NCI-H146 treated with DMSO at 0.1 percent for 48 hours (cell line): ENCODE measurements around the gene ARMC12.

Source experiments
- DNase-seq: peaks from one replicate; lab custom pipeline; 2025; ENCODE audit not compliant: unreplicated experiment; lab: John Stamatoyannopoulos, UW

Gene ARMC12

DNA sequence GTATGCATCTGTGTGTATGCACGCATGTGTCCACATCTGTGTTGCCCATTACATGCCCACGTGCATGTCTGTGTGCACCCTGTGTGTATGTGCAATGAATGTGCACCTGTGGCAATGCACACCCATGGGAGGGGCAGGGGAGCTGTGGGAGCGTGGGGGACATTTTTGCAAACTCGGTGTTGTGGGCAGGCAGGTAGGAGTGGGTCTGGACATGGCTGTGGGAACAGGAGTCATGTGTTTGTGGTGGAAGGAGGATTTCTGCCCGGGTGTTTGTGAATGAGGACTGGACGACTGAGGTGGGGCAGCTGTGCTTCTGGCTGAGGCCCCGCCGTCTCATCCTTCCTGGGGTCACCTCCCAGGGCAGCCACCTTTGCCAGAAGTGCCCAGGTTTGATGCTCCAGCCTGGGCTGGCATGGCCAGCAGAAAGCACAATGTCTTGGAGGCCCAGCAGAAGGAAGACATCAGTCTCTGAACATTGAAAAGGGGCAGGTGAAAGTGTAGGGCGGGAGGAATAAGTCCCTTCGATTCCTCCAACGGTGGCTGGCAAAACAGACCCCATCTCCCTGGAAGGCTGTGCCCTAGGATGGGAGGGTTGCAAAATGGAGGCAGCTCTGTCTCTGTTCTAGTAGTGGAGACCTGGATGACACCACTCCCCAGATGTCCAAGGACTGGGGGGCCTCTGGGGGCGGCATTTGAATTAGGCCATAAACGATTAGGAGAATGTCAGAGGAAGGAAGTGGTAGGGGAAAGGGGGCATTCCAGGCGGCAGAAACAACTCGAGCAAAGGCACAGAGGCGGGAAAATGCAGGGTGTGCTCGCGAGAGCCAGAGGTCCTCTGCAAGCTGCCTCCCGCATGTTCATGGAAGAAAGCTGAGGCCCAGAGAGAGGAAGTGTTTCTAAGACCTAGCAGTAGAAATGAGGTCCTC is 19.1 kb upstream of the ARMC12 start:
- DNase-seq = no peak

DNA sequence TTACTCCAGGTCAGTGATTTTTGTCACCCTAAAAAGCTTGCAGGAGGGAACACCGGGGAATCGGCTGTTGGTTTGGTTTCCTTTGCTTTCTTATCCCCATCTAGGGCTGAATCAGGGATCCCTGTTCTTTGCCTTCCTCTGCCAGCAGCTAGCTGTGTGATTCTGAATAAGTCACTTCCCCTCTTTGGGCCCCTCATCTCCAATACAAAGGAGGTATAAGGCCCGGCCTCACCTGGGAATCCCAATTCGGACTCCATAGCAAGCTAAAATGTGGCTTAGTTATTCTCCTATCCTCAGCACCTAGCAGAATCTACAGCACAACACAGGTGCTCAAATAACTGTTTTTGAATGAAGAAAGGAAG is 18.5 kb upstream of the ARMC12 start:
- DNase-seq = no peak

DNA sequence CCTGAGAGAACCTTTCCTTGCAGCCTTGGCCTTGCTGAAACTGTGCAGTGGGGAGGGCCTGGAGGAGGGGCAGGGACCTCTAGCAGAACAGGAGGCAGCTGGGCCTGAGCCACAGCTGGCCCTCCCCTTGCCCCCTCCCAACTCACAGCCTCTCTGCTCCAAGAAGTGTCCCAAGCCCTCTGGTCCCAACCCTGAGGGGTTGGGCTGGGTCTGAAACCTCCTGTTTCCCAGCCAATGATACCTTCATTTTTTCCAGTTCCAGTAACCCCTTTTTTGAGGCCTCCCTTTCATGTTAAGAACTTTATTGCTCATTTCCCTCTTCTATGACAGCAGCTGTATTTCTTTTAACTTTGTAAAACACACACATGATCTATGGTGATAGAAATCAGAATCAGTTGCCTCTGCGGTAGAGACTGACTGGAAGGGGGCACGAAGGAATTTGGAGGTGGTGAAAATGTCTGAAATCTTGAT is 17.9 kb upstream of the ARMC12 start:
- no peak for DNase-seq

DNA sequence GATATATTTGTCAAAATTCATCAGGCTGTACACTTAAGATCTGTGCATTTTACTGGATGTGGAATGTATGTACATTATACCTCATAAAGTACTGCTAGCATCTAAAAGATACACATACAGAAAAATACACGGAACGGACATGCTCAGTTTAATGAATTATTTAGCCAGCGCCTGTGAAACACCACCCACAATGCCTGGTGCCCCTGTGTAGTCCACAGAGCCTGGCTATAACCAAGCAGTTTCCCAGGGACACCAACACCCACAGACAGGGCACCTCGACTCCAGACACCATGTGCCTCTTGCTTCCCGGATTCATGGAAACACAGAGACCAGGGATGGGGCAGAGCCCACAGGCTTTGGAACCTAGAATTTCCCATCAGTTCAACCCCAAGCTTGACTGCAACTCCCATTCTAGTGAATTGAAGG is 17.4 kb upstream of the ARMC12 start:
- no peak for DNase-seq

DNA sequence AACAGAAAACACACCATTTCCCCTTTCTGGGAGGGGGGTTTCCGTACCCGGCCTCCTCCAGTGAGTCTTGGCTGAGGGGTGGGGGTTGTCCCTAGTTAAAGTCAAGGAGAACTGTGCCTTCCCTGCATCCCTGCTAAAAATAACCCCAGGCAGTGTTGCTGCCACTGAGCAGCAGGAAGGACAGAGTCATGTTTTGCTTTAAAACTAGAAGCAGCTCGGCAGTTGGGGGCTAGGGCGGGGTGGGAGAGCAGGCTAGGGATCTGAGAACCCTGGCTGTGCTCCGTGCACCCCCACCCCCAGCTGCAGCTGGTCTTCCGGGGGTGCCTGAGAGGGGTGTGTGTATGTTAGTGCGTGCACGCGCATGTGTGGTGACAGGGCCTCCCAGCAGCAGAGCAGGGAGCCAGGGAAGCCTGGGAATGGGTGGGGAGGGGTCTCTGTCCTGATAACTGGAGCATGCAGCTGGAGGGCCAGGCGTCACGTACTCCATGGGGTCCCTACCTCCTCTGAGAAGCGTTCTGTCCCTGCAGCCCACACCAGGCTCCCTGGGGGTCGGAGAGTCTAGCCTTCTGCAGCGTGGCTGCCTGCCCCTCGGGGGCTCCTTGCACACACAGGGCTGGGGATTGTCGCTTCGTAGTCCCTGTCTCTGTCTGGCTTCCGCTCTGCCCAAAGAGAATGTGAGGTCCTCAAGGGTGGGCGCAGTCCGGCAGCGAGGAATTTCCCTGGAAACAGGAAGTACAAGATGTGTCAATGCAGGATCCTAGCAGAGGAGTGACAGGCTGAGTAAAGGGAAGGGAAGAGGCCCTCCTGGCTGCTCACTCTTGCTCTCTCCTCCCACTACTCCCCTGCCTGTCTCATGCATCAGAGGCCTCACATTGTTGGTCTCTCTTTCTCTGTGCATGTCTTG is 16.8 kb upstream of the ARMC12 start:
- no peak for DNase-seq

DNA sequence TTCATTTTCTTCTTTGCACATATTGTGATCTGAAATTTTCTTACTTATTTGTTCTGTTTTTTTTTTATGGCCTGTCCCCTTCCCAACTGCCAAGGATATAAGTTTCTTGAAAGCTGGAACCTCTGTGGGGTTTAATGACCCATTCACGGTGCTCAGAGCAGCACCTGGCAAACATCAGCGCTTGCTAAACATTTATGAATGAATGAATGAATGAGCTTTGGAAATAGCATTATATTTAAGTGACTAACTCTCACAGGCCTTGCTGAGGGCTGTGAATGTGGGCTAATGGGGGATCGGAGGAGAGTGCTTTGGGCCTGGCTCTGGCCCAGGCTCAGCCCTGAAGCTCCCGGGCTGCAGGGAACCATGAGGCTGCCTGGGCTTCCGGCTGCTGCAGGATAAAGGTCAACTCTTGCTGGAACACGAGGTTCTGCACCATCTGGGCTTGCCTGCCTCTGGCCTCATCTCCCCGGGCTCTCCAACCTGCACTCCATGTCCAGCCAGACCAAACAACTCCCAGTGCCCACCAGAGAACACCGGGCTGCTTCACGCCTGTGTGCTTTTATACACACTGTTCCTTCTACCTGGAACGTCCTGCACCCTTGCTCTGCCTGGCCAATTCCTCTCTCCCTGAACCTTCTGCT is 14.6 kb upstream of the ARMC12 start:
- DNase-seq = no peak

DNA sequence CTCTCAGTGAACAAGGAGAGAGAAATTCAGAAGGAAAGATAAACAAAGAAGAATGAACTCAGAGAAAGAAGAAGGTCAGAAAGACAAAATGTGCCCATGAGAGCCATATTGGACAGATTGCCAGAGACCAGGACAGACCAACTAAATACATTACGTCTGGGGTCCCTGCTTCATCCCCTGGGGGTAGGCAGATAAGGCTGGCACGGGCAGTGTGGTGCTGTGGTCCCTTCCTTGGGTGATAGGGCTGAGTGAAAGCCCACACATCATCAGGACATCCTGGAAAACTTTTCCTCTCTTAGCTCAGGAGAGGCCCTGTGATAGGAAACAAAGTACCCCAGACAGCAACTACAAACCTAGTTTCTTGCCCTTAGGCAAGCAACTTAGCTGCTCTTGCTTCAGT is 13.2 kb upstream of the ARMC12 start:
- no peak for DNase-seq

DNA sequence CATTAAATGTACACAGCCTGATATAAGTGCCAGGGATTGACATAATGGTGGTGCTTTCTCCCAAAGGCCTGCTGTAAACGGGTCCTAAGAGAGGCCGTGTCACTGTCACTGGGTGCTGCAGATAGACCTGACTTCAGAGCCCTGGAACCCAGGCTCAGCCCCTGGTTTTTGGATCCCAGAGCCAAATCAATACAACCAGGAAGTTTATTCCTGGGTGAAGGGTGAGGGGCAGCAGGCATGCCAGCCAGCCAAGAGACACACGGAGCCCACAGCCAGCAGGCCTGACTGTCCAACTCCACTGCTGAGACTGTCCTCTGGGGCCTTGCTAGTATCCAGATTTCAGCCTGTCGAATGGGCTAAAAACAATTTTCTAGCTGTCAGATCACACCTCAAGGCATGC is 12.8 kb upstream of the ARMC12 start:
- no peak for DNase-seq

DNA sequence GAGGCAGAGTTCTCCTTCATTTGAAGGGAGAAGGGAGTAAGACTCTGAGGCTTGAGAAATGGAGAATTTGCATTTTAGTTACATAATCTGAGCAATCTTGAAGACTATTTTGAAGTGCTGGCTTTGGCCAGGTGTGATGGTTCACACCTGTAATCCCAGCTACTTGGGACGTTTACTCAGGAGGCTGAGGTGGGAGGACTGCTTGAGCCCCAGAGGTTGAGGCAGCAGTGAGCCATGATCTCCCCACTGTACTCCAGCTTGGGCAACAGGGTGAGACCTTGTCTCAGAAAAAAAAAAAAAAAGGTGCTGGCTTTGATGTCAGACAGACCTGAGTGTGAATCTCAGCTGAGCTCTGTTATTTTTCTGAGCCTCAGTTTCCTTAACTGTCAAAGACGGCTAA is 12.4 kb upstream of the ARMC12 start:
- no peak for DNase-seq

DNA sequence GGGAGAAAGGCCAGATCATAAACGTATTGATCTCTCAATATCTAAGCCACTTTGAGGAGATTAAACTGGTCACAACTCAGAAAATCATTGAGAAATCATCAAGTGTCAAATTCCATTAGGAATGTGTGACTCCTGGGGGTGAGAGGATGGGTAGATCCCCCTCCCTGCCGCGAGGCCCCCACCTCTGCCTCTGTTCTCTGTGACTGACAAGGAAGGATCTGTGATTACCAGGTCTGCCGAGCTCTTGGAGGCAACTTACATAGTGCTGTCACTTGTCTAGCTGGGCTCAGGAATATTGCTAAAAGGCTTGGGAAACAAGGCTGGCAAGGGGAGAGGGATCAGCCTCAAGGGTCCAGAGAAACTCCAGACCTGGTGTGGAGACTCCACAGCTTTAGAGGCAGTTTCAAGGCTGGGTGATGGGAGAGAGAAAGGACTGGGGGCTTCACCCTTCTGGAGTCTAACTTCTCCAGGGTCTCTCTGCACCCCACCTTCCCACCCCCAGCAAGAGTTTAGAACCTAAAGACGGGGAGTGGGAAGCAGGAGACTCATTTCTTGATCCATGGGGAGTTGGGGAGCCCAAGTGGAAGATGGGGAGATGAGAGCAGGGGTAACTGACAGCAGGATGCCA is 11.6 kb upstream of the ARMC12 start:
- no peak for DNase-seq

DNA sequence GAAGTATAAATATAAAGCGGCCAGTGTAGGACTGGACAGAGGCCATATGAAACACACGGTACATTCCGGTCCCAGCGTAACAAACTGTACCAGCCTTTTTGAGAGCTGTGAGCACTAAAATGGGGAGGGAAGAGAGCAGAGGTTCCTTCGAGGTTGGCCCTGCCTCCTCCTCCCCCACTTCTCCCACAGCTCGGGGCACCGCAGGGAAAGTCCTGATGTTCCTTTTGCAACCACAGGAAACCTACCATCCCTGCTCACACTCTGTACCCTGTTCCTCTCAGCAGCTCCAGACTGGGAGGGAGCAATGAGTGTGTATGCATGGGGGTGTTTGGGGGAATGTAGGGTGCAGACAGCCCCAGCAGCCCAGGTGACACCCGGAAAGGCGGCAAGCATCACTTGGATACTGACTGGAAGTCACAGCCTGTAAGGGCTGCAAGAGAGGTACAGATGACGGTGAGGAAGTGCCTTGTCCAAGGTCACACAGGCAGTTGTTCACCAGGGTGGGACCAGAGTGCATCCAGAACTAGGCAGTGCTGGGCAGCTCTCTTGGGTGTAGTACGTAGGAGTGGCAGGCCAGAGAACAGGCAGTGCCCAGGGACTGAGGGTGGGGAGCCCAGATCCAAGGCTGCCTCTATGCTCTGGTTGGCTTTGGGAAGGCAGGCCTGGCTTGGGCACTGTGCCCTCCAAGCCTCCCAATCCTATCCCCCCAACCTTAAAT is 11.0 kb upstream of the ARMC12 start:
- DNase-seq = no peak

DNA sequence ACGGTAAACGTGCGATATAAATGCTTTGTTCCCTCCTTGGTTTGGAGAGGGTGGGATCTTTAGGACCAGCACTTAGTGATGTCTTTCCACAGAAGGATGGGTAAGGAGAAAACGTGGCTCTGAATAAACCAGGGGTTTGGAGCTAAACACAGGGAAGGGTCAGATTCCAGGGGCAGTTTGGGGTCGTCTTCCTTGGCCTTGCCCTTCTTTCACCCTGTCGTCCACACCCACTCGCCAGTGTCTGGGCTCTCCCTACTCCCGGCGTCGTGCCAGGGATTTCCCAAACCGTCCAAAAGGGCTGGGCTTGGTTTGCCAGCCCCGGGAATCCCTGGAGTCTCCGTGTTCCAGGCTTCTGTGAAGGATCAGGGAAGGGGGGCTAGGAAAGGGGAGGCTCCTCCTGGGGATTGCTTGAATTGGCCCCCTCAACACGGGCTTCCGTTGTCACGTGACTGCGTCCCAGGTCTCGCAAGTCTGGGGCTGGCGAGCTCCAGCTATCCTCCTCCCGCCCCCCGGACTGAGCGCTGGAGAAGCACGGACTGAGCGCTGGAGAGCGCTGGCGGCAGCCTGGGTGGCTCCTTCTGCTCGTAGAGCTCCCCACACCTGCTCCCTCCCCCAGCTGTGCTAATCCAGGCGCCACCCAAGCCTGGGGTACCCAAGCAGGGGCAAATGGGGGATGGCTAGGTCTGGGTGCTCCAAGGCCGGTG is 9.4 kb upstream of the ARMC12 start:
- peak; percentile 26 for DNase-seq

DNA sequence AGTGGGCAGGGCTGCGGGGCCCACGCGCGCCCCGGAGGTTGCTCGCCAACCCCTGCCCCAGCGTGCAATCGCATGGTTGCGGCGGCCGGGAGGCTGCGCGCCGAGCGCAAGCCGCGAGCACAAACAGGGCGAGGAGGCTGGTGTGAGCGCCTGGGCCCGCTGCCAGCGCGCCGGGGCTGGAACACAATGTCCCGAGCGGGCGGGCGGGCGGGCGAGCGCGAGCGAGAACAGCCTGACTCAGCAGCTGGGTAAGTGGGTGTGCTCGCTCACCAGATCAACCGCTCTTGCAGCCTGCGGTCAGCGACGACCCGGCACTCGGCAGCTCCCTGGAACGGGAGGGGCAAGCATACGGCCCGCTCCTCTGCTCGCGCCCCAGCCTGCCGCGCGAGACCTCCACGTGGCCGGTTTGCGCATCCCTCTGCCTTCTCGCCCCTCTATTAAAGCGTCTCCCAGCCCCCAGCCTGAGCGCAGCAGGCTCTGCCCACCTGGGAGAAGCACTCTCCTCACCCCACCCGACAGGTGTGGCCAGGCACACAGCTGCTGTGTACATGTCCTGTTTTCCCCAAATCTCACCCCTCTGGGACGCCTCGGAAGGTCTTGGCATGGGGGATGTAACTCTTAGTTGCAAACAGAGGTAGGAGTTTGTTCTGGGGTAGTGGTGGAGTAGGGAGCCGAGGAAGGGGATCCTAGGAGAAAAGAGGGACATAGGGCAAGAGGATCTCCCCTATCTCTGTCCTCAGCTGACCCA is 8.7 kb upstream of the ARMC12 start:
- DNase-seq = peak; percentile 57

DNA sequence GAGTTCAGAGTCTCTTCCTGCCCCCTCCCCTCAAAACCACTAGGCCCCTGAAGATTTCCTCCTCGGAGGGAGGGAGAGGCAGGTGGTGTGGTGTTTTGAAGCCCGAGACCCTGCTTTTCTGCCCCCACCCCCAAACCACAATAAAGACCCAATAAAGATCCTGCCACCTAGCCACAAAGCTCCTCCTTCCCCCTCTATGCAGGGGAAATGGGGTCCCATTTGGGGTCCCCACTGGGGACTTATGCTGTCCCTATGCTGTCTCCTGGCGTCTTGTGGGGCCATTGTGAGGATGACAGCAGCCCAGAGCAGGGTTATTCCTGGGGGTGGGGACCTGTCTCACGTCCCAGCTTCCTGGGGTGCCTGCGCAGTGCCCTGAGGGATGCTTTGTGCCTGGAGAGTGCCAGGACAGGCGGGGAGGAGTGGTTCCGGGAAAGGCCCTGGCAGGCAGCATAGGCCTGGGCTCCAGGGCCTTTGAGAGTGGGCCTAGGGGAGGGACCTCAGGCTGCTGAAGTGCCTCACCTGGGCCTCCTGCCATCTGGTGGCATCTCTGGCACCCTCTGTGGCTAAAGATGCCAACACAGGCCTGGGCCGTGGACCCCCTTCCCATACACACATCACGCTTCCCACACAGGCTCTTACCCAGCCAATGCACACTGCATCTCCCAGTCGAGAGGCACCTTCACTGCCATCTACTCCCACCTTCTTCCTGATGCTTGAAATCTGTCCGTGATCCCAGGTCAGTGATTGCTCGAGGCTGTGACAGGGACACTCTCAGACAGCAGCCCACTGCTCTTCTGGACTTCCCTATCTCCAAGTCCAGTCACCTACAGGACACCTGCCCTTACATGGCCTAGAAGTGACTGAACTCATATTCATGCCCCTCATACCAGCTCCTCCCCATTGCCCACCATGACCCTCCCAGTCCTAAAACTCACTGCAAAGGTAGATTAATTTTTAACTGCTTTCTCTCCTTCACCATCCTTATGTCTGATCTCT is 7.9 kb upstream of the ARMC12 start:
- no peak for DNase-seq

DNA sequence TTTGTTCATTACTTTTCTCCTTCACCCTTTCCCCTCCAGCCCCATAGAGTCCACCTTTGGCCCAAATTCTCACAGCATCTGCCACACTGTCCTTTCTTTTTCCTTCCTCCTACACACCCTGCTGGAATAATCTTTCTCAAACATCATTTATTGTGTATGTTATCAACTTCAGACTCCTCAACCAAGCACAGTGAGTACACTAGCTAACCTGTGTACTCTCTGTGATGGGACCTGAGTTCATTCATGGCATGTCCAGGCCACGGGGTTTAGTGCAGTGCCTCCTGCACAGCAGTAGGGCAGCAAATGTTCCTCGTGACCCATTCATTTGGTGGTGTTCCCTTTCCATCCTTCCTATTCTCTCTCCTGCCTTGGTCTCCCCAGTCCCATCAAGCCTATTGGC is 7.1 kb upstream of the ARMC12 start:
- DNase-seq = no peak

DNA sequence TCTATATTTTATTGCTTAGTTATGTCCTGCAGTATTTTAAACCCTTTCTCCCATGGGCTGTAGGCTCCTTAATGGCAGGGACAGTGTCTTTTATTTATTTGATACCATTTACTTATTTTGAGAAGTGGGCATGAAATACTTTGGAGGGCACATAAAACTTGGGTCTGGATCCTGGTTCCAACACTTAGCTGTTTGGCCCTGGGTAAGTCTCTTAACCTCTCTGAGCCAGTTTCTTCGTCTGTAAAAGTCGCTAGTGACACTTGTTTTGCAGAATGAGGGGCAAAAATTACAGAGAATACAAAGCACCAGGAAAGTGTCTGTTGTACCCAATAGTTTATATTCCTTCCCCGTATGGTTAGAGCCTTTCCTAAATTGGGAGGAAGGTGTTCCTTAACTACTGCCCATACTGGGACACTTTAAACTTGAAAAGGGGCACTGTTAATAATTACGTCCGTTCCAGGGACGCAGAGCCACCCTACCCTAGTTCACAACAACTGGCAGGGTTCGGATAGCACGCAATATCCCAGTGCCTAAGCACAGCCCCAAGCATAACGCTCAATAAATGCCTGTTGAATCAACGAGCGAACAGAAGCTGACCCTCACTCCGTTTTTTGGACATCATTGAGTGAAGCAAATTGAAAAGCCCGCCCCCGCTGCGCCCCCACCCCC is 6.0 kb upstream of the ARMC12 start:
- DNase-seq = no peak

DNA sequence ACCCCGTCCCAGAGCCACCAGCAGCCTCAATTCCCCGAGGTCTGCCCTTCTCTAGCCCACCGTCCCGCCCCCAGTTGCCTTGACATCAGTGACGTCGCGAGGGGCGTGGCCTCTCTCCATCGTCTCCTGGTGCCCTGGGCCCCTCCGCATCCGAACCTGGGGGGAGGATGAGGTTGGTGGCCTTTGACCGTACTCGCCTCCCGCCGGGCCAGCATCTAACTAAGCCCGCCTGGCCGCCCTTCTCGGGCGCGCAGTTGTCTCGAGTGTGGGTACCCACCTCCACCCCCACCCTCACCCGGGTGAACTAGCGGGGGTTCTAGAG is 5.5 kb upstream of the ARMC12 start:
- peak; percentile 73 for DNase-seq
